GDM1 (cell line): ENCODE data around the gene C12orf57.
A peak's percentile ranks its signal among the peaks of the same experiment; 100 is the strongest.

Experiments
- DNase-seq: peaks from one replicate; lab custom pipeline; 2025; lab: John Stamatoyannopoulos, UW

The C12orf57 gene

DNA sequence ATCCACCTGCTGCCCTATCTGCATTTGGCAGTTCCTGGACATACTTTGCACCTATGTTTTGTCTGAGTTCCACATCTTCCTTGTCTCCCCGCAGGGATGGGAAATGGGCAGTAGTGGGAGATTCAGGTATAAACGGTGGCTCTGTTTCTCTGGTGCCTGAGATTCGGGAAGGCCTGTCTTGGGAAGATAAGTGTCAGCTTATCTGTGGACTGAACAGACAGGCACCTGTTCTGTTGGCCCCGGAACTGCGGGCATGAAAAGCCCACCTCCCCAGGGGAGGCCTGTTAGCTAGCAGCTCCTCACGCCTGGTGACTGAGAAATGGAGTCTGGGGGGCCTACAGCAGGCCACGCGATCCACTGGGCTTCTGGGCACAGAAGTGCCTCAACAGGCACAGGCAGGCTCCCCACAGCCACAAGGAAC, 20.8 kb downstream of the C12orf57 start:
- DNase-seq = no peak

DNA sequence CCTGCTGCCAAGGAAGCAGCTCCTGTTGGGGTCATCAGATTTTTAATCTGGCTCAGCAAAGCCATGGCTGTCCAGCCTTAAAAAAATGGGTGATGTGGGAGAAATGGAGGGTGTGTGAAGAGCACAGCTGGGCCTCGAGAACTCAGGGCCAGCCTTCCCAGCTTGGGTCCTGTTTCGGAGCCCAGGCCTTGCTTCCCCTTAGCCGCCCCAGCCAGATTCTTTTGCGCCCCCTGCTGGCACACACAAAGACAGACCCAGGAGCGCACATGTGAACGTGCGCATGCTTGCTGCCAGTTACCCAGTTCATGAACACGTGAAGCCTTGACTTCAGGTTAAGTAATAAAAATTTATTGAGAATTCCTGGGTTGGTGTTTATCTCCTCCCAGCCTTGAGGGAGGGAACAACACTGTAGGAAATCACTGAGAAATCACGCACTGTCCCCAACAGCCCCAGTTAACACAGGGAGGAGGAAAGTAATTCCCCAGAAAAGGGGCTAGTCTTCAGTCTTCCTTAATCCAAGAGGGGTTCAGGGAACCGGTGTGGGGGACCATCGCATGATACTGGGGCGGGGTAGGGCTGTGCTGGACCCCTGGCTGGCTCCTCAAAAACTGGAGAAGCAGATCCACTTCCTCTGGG, 21.3 kb downstream of the C12orf57 start:
- peak; percentile 80 for DNase-seq

- no peak for DNase-seq
These were observed 21.9 kb downstream of the C12orf57 start for GRCh38 chr12:6965714-6966113.

DNA sequence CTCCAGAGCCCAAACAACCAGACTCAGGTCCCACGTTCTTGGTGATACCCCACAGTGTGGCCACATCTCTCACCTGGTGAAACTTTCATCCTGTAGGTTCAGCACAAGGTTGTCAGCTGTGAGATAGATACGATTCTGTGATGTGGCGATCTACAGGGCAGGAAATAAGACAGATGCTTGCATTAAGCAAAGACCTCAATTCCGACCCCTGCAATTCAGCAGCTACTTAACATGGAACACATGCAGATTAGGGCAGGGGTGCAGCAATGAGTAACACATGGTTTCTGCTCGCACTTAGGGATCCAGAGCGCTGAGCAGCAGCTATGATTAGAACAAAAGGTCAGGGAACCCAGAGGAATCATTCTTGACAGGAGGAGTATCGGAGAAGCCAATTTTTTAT, 22.5 kb downstream of the C12orf57 start:
- no peak for DNase-seq

- no peak for DNase-seq
These were observed 23.9 kb downstream of the C12orf57 start for GRCh38 chr12:6967651-6968100.

DNA sequence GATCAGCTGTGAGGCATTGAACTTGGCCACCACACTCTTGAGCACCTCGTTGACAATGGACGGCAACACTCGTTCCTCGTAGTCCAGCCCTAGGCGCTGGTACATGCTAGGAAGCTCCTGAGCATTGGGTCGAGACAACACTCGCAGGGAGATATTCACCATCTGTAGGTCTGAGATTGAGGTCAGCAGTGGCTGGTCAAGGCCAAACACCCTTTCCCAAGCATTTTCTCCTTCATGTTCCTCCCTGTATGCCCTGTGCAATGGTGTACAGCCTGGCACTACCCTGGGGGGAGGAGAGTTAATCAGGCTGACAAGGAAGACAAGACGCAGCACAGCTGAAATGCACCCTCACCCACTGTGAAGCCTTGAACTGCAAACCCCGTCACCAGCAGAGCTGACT, 24.6 kb downstream of the C12orf57 start:
- no peak for DNase-seq

- no peak for DNase-seq
These were observed 26.3 kb downstream of the C12orf57 start for GRCh38 chr12:6970096-6970527.

GRCh38 chr12:6974180-6974579, 30.4 kb downstream of the C12orf57 start:
- no peak for DNase-seq

DNA sequence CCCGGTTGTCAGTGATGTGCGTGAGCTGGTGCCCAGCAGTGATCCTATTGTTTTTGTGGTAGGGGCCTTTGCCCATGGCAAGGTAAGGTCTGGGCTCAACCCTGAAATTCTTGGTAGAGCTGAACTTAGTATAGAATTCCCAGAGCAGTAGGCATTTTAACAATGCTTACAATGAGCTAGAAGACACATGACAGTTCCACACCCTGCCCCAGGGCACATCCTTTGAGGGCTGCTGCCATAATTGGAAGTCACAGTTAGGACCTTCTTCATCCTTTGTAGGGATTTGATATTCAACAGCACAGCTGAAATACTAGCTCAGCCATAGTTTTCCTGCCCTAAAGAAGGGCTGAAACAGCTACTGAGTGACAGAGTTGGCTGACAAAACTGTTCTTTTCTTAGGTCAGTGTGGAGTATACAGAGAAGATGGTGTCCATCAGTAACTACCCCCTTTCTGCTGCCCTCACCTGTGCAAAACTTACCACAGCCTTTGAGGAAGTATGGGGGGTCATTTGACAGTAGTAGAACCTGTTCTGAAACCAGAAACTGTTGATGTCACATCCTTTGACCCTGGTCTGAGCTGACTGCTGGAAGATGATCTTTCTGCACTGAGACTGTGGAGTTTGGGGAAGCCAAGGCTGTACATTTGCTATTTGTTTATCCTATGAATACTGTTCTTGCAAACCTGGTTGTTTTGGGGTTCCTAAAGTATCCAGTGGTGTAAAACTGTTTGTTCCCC, 31.6 kb downstream of the C12orf57 start:
- DNase-seq = no peak

GRCh38 chr12:6977653-6978052, 33.8 kb downstream of the C12orf57 start:
- DNase-seq = no peak

DNA sequence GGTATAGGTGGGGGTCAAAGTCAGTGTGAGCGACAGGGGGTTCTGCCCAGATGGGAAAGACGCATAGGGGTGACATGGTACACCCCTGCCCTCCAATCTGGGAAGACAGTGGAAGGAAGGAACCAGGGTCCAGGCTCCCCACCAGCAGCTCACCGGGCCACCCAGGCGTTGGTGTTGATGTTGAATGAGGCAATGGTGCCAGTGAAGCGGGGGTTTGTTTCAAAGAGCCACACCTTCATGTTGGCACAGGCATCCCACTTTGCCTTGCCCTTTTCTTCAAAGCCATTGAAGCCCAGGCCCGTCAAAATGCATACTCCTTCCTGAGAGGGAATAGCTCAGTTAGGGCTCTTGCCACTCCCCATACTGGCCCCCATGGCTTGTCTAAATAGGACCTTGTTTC, 34.4 kb downstream of the C12orf57 start:
- no peak for DNase-seq

DNA sequence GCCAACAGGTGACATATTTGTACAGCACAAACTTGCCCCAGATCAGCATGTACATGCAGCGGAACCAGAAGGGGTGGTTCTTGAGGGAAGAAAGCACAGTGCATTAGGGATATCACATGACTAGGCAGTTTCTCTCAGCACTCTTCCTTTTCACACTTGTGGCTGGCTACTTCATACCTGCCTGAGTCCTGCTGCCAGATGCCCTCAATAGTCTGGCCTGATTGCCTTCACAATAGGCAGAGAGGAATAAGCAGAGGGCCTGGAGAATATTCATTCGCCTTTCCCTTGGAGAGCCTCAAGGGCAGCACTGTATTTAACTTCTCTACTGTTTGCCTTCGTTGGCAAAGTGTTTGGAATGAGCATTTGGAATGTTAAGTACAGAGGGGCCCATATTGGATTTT, 34.8 kb downstream of the C12orf57 start:
- DNase-seq = no peak

- DNase-seq = no peak
These were observed 35.2 kb downstream of the C12orf57 start for GRCh38 chr12:6979021-6979420.

- DNase-seq = no peak
These were observed 35.6 kb downstream of the C12orf57 start for GRCh38 chr12:6979453-6979852.

- DNase-seq = no peak
These were observed 36.3 kb downstream of the C12orf57 start for GRCh38 chr12:6980075-6980474.

GRCh38 chr12:6980740-6981139, 36.9 kb downstream of the C12orf57 start:
- DNase-seq = no peak

DNA sequence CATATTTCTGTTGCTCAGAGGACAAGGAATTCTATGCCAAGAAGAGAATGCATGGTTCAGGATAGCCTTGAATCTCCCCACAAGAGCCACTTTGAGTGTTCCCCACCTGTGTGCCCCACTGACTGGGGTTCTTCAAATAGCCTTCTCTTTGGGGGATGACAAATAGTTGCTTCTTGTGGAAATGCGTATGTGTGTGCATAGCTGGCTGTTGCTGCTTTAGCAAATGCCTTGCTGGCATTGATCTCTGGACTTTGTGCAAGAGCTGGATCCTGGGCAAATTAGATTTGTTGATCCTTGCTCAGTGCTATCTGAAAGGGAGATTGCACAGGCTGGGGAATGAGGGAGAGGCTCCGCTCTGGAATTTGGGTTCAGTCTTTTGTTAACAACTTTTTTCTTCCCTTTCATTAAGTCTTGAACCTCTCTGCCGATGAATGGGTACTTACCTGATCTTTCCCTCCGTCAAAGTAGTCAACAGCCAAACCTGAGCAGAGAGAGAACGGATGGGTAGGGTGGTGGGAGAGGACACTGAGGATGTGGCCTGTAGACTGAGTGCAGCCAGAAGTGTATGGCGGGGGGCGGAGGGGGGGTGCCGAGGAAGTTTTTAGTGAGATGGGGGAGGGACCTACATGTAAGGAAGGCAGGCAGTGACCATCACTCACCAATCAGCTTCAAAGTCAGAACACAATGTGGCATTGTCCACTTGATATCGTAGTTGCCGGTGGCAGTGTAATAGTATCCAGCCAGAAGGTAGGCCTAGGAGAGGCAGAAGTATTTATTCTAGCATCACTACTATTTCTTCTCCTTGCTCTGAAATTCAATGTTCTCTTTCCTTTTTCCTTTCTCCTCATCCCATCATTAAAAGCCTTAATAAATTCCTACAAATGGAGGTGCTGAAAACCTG, 37.6 kb downstream of the C12orf57 start:
- no peak for DNase-seq

GRCh38 chr12:6982532-6982931, 38.7 kb downstream of the C12orf57 start:
- no peak for DNase-seq

DNA sequence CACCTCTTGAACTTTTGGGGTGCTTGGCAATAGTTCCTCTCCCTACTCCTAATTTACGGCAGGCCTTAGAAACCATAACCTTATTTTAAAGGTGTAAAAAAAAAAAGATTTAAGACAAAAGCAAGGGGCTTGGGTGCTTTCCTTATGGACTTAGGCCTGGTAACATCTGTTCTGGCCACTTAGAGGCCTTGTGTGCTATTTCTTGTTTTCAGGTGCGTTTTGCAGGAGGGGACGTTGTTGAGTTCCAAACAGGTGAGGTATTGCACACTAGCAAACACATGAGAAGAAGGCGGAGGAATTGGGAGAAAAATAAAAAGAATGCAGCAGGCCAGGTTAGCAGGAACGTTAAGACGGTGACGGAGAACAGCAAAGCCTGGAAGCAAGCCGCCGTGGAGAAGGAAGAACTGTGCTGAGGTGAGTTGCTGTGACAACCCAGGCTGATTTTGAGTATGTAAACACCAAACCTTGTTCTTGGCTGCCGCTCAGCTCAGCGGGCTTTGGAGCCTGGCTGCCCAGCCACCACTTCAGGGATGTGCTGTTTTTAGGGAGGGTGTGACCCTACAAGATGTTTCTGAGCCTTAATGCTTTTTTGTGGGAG, 44.2 kb downstream of the C12orf57 start:
- DNase-seq = no peak
